OCI-M2 (cell line): Measurements from ENCODE around the gene NFE2.

Experiments used
- DNase-seq: peaks from one replicate; lab custom pipeline; 2025; ENCODE audit not compliant: unreplicated experiment; lab: John Stamatoyannopoulos, UW

NFE2 gene

GRCh38 chr12:54306925-54307741, 6.3 kb upstream of the NFE2 start:
- DNase-seq = no peak

- peak; percentile 86 for DNase-seq
Measured at GRCh38 chr12:54304187-54304810, 3.5 kb upstream of the NFE2 start.

GRCh38 chr12:54303640-54304039, 2.8 kb upstream of the NFE2 start:
- no peak for DNase-seq

GRCh38 chr12:54301428-54302048, 723 bp upstream of the NFE2 start:
- DNase-seq = no peak

- no peak for DNase-seq
Measured at GRCh38 chr12:54300225-54300731, 537 bp downstream of the NFE2 start.

GRCh38 chr12:54299515-54300224, 1.1 kb downstream of the NFE2 start:
- no peak for DNase-seq

GRCh38 chr12:54298904-54299303, 1.9 kb downstream of the NFE2 start:
- DNase-seq = no peak

- peak; percentile 56 for DNase-seq
Measured at GRCh38 chr12:54296393-54297099, 4.3 kb downstream of the NFE2 start.

- no peak for DNase-seq
Measured at GRCh38 chr12:54294953-54295566, 5.8 kb downstream of the NFE2 start.

- no peak for DNase-seq
Measured at GRCh38 chr12:54294152-54294952, 6.5 kb downstream of the NFE2 start.

GRCh38 chr12:54292931-54293241, 7.9 kb downstream of the NFE2 start:
- DNase-seq = no peak

GRCh38 chr12:54292083-54292930, 8.5 kb downstream of the NFE2 start:
- DNase-seq = no peak

- DNase-seq = no peak
Measured at GRCh38 chr12:54287261-54288157, 13.3 kb downstream of the NFE2 start.

- no peak for DNase-seq
Measured at GRCh38 chr12:54286042-54287030, 14.5 kb downstream of the NFE2 start.

GRCh38 chr12:54285150-54286041, 15.4 kb downstream of the NFE2 start:
- no peak for DNase-seq
